Esophagus (tissue), 2 donors: ENCODE results near the gene NGDN. TPM values are rescaled to one million over a fixed set of nuclear protein-coding genes. Genes with fewer than 3 reads are reported as not detected.

Source experiments
- H3K27ac ChIP-seq, 2 donors: one replicate each; pipeline ENCODE4 v1.5.1; 2013; ENCODE audit warnings: low read depth in 2 of 2, mild to moderate bottlenecking in 2 of 2, inconsistent platforms in 1 of 2, low read length in 1 of 2, moderate library complexity in 1 of 2
- H3K27me3 ChIP-seq, 2 donors: one replicate each; pipeline ENCODE4 v1.6.1; 2013; ENCODE audit warnings: low read length in 2 of 2, control low read depth in 1 of 2, mild to moderate bottlenecking in 1 of 2; ENCODE audit not compliant: insufficient read depth in 2 of 2, control insufficient read depth in 1 of 2
- H3K36me3 ChIP-seq, 2 donors: one replicate each; pipeline ENCODE4 v1.6.1; 2013; ENCODE audit warnings: low read length in 1 of 2; ENCODE audit not compliant: control insufficient read depth in 2 of 2, insufficient read depth in 2 of 2
- H3K4me1 ChIP-seq, 2 donors: one replicate each; pipeline ENCODE4 v1.6.1; 2013; ENCODE audit warnings: low read length in 1 of 2; ENCODE audit not compliant: control insufficient read depth in 2 of 2, insufficient read depth in 2 of 2
- H3K4me3 ChIP-seq, 2 donors: one replicate each; pipeline ENCODE4 v1.5.1; 2013; ENCODE audit warnings: low read length in 2 of 2, mild to moderate bottlenecking in 2 of 2, low read depth in 1 of 2, moderate library complexity in 1 of 2
- H3K9me3 ChIP-seq, 2 donors: one replicate each; pipeline ENCODE4 v1.6.1; 2013; ENCODE audit warnings: mild to moderate bottlenecking in 2 of 2, low read depth in 1 of 2, low read length in 1 of 2, moderate library complexity in 1 of 2; ENCODE audit not compliant: control insufficient read depth in 2 of 2, insufficient read depth in 1 of 2
- WGBS, 2 donors: extraction: QIAGEN DNeasy Blood & Tissue Kit; methylation state at CpG; one replicate each; pipeline ENCODE4 v1.1.7; 2013; 5-methylcytosine and 5-hydroxymethylcytosine counted together
- polyA plus RNA-seq, 2 donors: library from polyadenylated mRNA; stranded (reverse); fragments of 200-250 nt; gene quantifications; one replicate each; pipeline ENCODE4 v1.2.3, GENCODE V29; 2013
- donor health status: healthy with polysubstance abuse.
- donor health status: Bipolar disorder and iron deficiency.

Gene NGDN
- polyA plus RNA-seq, 2 donors: 20.7 to 38.3 TPM

DNA sequence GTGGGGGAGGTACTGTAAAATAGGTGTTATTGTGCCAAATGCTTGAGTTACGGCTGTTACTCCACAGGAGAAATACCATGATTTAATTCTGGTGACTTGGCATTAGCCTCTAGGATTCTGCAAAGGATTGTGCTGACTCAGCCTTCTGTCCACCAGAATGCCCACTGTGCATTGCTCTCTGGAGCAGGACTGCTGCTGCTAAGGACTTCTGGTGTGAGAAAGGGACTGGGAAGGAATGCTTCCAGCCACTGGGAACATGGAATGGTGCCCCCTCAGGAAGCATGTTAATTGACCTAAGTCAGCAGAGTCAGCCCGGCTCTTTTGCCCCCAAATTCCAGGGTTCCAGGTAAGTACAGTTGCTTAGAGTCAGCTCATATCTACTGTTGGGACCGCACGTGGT lies 49.2 kb downstream of the NGDN start:
- Histone ChIP-seq H3K27ac (no peak overlapping the region), H3K4me1 (peaks cover 0 to 10% of the 10 kb centered on the region in 2 donors), H3K9me3 (no peaks in the 10 kb centered on the region), H3K27me3 (no peaks in the 10 kb centered on the region), H3K4me3 (no peak overlapping the region), H3K36me3 (no peaks in the 10 kb centered on the region)
- 84 to 85% methylated on average over 4 of the region's 4 CpGs for WGBS, 2 donors

DNA sequence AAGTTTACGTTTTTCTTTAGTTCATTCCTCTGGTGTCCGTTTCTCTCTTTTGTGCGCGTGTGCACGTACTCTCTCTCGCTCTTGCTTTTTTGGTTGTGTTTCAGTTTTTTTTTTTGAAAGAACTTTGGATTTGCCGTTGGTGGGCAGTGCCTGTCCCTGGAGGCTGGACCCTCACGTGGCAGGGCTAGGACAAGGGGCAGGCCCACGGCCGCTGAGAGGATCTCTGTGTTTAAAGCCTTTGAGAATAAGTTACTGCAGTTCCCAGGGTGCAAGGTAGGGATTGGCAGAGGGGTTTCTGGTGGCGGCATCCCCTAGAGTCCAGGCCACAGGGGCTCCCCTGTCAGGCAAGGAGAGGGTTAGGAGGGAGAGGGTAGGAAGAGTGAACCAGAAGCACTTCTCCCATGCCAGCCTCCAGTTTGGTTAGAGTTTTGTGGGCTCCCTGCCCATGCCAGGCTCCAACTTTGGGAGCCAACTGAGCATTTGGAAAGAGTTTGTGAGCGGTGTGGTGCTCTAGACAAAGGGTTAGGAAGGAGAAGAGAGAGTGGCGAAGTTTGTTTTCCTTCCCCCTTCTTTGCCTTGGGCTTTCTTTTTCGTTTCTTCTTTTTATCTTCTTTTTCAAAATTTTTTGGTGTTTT lies 51.5 kb downstream of the NGDN start:
- Histone ChIP-seq H3K9me3 (no peaks in the 10 kb centered on the region), H3K27ac (no peak overlapping the region), H3K4me3 (no peak overlapping the region), H3K27me3 (no peaks in the 10 kb centered on the region), H3K36me3 (no peaks in the 10 kb centered on the region), H3K4me1 (no peaks in the 10 kb centered on the region)
- 87 to 89% methylated on average over 14 of the region's 14 CpGs for WGBS, 2 donors

- WGBS, 2 donors: 86 to 87% methylated on average over 20 of the region's 20 CpGs
- no peaks in the 10 kb centered on the region for H3K9me3 ChIP-seq
- H3K4me3 ChIP-seq: no peak overlapping the region
- no peaks in the 10 kb centered on the region for H3K4me1 ChIP-seq
- no peaks in the 10 kb centered on the region for H3K36me3 ChIP-seq
- H3K27ac ChIP-seq: no peak overlapping the region
- no peaks in the 10 kb centered on the region for H3K27me3 ChIP-seq
Measured at GRCh38 chr14:23521785-23522640, 52.5 kb downstream of the NGDN start.

- no peak overlapping the region for H3K27ac ChIP-seq
- H3K27me3 ChIP-seq: no peaks in the 10 kb centered on the region
- H3K4me3 ChIP-seq: no peak overlapping the region
- no peaks in the 10 kb centered on the region for H3K9me3 ChIP-seq
- WGBS, 2 donors: 83 to 89% methylated on average over 9 of the region's 9 CpGs
- H3K36me3 ChIP-seq: no peaks in the 10 kb centered on the region
- H3K4me1 ChIP-seq: no peaks in the 10 kb centered on the region
Measured at GRCh38 chr14:23522643-23523198, 53.2 kb downstream of the NGDN start.

- Histone ChIP-seq H3K27me3 (no peaks in the 10 kb centered on the region), H3K27ac (no peak overlapping the region), H3K9me3 (no peaks in the 10 kb centered on the region), H3K36me3 (no peaks in the 10 kb centered on the region), H3K4me1 (no peaks in the 10 kb centered on the region), H3K4me3 (no peak overlapping the region)
- WGBS, 2 donors: 88 to 91% methylated on average over 16 of the region's 16 CpGs
Measured at GRCh38 chr14:23523229-23524016, 53.9 kb downstream of the NGDN start.

- Histone ChIP-seq H3K36me3 (no peaks in the 10 kb centered on the region), H3K4me3 (no peak overlapping the region), H3K9me3 (no peaks in the 10 kb centered on the region), H3K27ac (no peak overlapping the region), H3K4me1 (no peaks in the 10 kb centered on the region), H3K27me3 (no peaks in the 10 kb centered on the region)
- WGBS, 2 donors: 93 to 94% methylated on average over 14 of the region's 14 CpGs
Measured at GRCh38 chr14:23524954-23525353, 55.5 kb downstream of the NGDN start.

GRCh38 chr14:23525611-23526010 lies 56.1 kb downstream of the NGDN start:
- 77 to 83% methylated on average over 8 of the region's 8 CpGs for WGBS, 2 donors
- H3K4me3 ChIP-seq: no peak overlapping the region
- no peaks in the 10 kb centered on the region for H3K9me3 ChIP-seq
- no peak overlapping the region for H3K27ac ChIP-seq
- no peaks in the 10 kb centered on the region for H3K27me3 ChIP-seq
- H3K36me3 ChIP-seq: no peaks in the 10 kb centered on the region
- H3K4me1 ChIP-seq: no peaks in the 10 kb centered on the region

Other genes with a start within 250 kb of the NGDN start
- not detected for gene RNF212B, start 231.8 kb upstream of the NGDN start, polyA plus RNA-seq
- 10 to 100 TPM in 1 of 2 donors, 1 to 10 TPM in 1; 8.0 to 16.1 TPM for gene HOMEZ, start 183.6 kb upstream of the NGDN start, polyA plus RNA-seq
- 10 to 100 TPM in 1 of 2 donors, 1 to 10 TPM in 1; 5.2 to 12.7 TPM for gene PPP1R3E, start 166.8 kb upstream of the NGDN start, polyA plus RNA-seq
- 10 to 100 TPM; 28.0 to 35.0 TPM for gene BCL2L2, start 162.9 kb upstream of the NGDN start, polyA plus RNA-seq
- gene PABPN1, start 148.2 kb upstream of the NGDN start, polyA plus RNA-seq: 100 to 1,000 TPM; 105 to 154 TPM
- 1 to 10 TPM; 4.7 to 8.3 TPM for gene SLC22A17, start 116.8 kb upstream of the NGDN start, polyA plus RNA-seq
- gene EFS, start 104.5 kb upstream of the NGDN start, polyA plus RNA-seq: 10 to 100 TPM; 23.1 to 35.9 TPM
- not detected for gene IL25, start 96.9 kb upstream of the NGDN start, polyA plus RNA-seq
- gene CMTM5, start 92.7 kb upstream of the NGDN start, polyA plus RNA-seq: under 1 TPM in 1 of 2 donors, not detected in 1; 0.21 TPM
- gene MYH6, start 61.4 kb upstream of the NGDN start, polyA plus RNA-seq: under 1 TPM; 0.20 to 0.63 TPM
- gene MYH7, start 34.0 kb upstream of the NGDN start, polyA plus RNA-seq: under 1 TPM; 0.08 to 0.12 TPM
- under 1 TPM; 0.12 to 0.59 TPM for gene ZFHX2, start 82.1 kb downstream of the NGDN start, polyA plus RNA-seq
- 1 to 10 TPM; 7.8 to 8.3 TPM for gene THTPA, start 86.6 kb downstream of the NGDN start, polyA plus RNA-seq
- gene AP1G2, start 98.1 kb downstream of the NGDN start, polyA plus RNA-seq: 100 to 1,000 TPM in 1 of 2 donors, 10 to 100 TPM in 1; 81.5 to 171 TPM
- gene JPH4, start 109.1 kb downstream of the NGDN start, polyA plus RNA-seq: under 1 TPM; 0.04 to 0.15 TPM
- gene DHRS2, start 166.7 kb downstream of the NGDN start, polyA plus RNA-seq: under 1 TPM; 0.14 TPM